Heart left ventricle (tissue), 13 donors: Measurements from ENCODE around the gene BTAF1.

Experiments used
- POLR2A ChIP-seq, 2 donors: fragments of 450-650 bp; IDR thresholded peaks; one replicate each; pipeline ENCODE4 v1.6.1; 2017; ENCODE audit warnings: antibody characterized with exemption in 2 of 2, mild to moderate bottlenecking in 2 of 2, moderate library complexity in 2 of 2
- TF ChIP-seq, protein P1 (sequence below), 12 donors: fragments of 200-600 bp; sonication (generic) in 4 of 12; IDR thresholded peaks; one replicate each; pipeline versions ENCODE4 v1.5.0 to v1.8.0; 2018 to 2022; ENCODE audit warnings: antibody characterized with exemption in 12 of 12, mild to moderate bottlenecking in 5 of 12
- donor health status: ischemic (EF 13 %, LVEDD 7.1; RV severe dilation, severe dysfunction).
- donor health status: DM: no; HTN: yes; CAD: no.
- donor health status: DM: no; HTN: no; CAD: no.
- donor health status: ischemic (EF 25% LVEDD 6.9; RV normal size, moderate dysfunction).
- donor health status: ischemic (EF 25% LVEDD 5.7; RV mildly dilated, moderate dysfunction).
- donor health status: ischemic (EF 35%, LVEDD 5.7; RV mildly dilated, moderate dysfunction).
- donor health status: nonischemic (EF 11% LVEDD 7.7; RV severe dilation, severe dysfunction).
- donor health status: DM: yes; HTN: yes; CAD: no.
- donor health status: PGD.
- donor health status: ischemic (EF 29% LVEDD 5.4; RV normal size, mild dysfunction).
- donor health status: nonischemic (EF 23%, LVEDD 6.1; RV moderate dilation, normal function).

DNA sequence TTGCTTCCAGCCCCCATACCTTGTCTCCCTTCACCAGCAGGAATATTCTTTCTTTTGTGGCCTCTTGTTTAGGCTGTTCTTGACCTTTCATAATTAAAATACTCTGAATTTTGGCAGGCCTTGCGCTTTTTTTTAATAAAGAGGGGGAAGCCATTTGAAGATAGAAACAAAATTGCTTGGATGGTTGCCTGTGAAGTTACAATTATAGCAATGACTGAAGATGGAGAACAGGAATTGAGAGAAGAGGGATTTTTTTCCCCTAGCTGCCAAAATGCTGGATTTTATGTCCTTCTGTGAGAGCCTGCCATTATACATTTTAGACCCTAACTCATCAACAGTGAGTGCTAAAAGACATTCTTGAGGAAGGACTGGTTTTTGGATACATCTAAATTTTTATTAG lies 39.0 kb upstream of the BTAF1 start:
- TF ChIP-seq, protein P1, sequence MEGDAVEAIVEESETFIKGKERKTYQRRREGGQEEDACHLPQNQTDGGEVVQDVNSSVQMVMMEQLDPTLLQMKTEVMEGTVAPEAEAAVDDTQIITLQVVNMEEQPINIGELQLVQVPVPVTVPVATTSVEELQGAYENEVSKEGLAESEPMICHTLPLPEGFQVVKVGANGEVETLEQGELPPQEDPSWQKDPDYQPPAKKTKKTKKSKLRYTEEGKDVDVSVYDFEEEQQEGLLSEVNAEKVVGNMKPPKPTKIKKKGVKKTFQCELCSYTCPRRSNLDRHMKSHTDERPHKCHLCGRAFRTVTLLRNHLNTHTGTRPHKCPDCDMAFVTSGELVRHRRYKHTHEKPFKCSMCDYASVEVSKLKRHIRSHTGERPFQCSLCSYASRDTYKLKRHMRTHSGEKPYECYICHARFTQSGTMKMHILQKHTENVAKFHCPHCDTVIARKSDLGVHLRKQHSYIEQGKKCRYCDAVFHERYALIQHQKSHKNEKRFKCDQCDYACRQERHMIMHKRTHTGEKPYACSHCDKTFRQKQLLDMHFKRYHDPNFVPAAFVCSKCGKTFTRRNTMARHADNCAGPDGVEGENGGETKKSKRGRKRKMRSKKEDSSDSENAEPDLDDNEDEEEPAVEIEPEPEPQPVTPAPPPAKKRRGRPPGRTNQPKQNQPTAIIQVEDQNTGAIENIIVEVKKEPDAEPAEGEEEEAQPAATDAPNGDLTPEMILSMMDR (IDR thresholded peaks at IDR 0.05) = no peak
- TF ChIP-seq POLR2A (IDR thresholded peaks at IDR 0.05) = no peak
